SK-N-SH (cell line): Measurements from ENCODE around the gene TSKS. TPM values are rescaled to one million over a fixed set of nuclear protein-coding genes. Genes with fewer than 3 reads are reported as not detected.

Experiments used
- CTCF ChIA-PET: fragments of 300-600, 350-600 bp; formaldehyde crosslinking; extraction: SDS; loops from one replicate; lab custom pipeline; 2021; lab: Yijun Ruan, JAX
- POLR2A ChIA-PET: fragments of 350-600 bp; sonication (Branson Sonifier 250); formaldehyde crosslinking; extraction: SDS; loops from one replicate; lab custom pipeline; 2020; ENCODE audit warnings: antibody characterized with exemption, inconsistent platforms; lab: Yijun Ruan, JAX
- DNase-seq: peaks from one replicate; pipeline ENCODE4 v3.0.0; 2012
- H2AFZ ChIP-seq: fragments of 200-600 bp; sonication (generic); 2 replicates; pipeline ENCODE4 v1.8.1; 2016; ENCODE audit warnings: antibody characterized with exemption, mild to moderate bottlenecking, low read depth
- H3F3A ChIP-seq: fragments of 200-600 bp; sonication (generic); replicated peaks from 2 replicates; pipeline ENCODE3; 2016; ENCODE audit warnings: antibody characterized with exemption, mild to moderate bottlenecking; ENCODE audit not compliant: insufficient read depth
- H3K27ac ChIP-seq, 2 experiments: fragments of 200-500 bp in 1 of 2; fragments of 200-600 bp in 1 of 2; sonication (Bioruptor generic) in 1 of 2; sonication (generic), shearing (Covaris generic) in 1 of 2; 2 replicates each; pipeline versions ENCODE4 v1.5.1 to v1.6.1; 2014 to 2016; ENCODE audit warnings: low read depth in 2 of 2, inconsistent platforms in 1 of 2, low read length in 1 of 2, mild to moderate bottlenecking in 1 of 2, mixed read lengths in 1 of 2
- H3K27me3 ChIP-seq: fragments of 200-600 bp; sonication (generic), shearing (Covaris generic); 2 replicates; pipeline ENCODE4 v1.6.1; 2016; ENCODE audit warnings: mixed run types; ENCODE audit not compliant: insufficient read depth
- H3K36me3 ChIP-seq, 2 experiments: fragments of 200-500 bp in 1 of 2; fragments of 200-600 bp in 1 of 2; sonication (Bioruptor generic) in 1 of 2; sonication (generic) in 1 of 2; replicated peaks in 1 of 2; 2 replicates each; pipeline versions ENCODE3 to v1.5.1; 2014 to 2016; ENCODE audit warnings: low read length in 1 of 2, mild to moderate bottlenecking in 1 of 2; ENCODE audit not compliant: insufficient read depth in 2 of 2, control insufficient read depth in 1 of 2
- H3K4me1 ChIP-seq, 2 experiments: fragments of 200-500 bp in 1 of 2; fragments of 200-600 bp in 1 of 2; sonication (Bioruptor generic) in 1 of 2; sonication (generic), shearing (Covaris generic) in 1 of 2; 2 replicates each; pipeline versions ENCODE4 v1.5.1 to v1.6.1; 2014 to 2016; ENCODE audit warnings: low read depth in 1 of 2, low read length in 1 of 2, mixed run types in 1 of 2; ENCODE audit not compliant: insufficient read depth in 2 of 2, control insufficient read depth in 1 of 2
- H3K4me2 ChIP-seq: fragments of 200-600 bp; sonication (generic), shearing (Covaris generic); 2 replicates; pipeline ENCODE4 v1.6.1; 2017; ENCODE audit warnings: mixed run types
- H3K4me3 ChIP-seq, 2 experiments: fragments of 200-500 bp in 1 of 2; fragments of 200-600 bp in 1 of 2; sonication (Bioruptor generic) in 1 of 2; sonication (generic), shearing (Covaris generic) in 1 of 2; 2 replicates each; pipeline versions ENCODE4 v1.5.1 to v1.8.1; 2014 to 2016; ENCODE audit warnings: low read depth in 2 of 2, inconsistent platforms in 1 of 2, low read length in 1 of 2, mild to moderate bottlenecking in 1 of 2, mixed read lengths in 1 of 2, moderate library complexity in 1 of 2
- H3K79me2 ChIP-seq: fragments of 200-600 bp; sonication (generic); 2 replicates; pipeline ENCODE4 v1.8.1; 2017; ENCODE audit warnings: mild to moderate bottlenecking; ENCODE audit not compliant: insufficient read depth
- H3K9ac ChIP-seq: fragments of 200-600 bp; sonication (generic); 2 replicates; pipeline ENCODE4 v1.6.1; 2017; ENCODE audit warnings: mixed run types
- H3K9me2 ChIP-seq: fragments of 200-600 bp; sonication (generic); 2 replicates; pipeline ENCODE4 v1.6.1; 2017; ENCODE audit warnings: mixed run types
- H3K9me3 ChIP-seq: fragments of 200-600 bp; sonication (generic); 2 replicates; pipeline ENCODE4 v1.6.1; 2017; ENCODE audit warnings: mixed run types, mild to moderate bottlenecking, moderate library complexity
- H4K20me1 ChIP-seq: fragments of 200-600 bp; sonication (generic); 2 replicates; pipeline ENCODE4 v1.6.1; 2017; ENCODE audit warnings: mild to moderate bottlenecking, mixed run types; ENCODE audit not compliant: insufficient read depth
- CHD2 ChIP-seq: fragments of 150-350 bp; IDR thresholded peaks from 2 replicates; pipeline ENCODE4 v1.6.1; 2018; ENCODE audit warnings: low read length; ENCODE audit not compliant: partially characterized antibody
- ELF1 ChIP-seq: IDR thresholded peaks from 2 replicates; pipeline ENCODE4 v1.4.0; 2012
- GABPA ChIP-seq: IDR thresholded peaks from 2 replicates; pipeline ENCODE4 v1.4.0; 2012; ENCODE audit warnings: low read depth, mild to moderate bottlenecking
- JUND ChIP-seq: IDR thresholded peaks from 2 replicates; pipeline ENCODE4 v1.4.0; 2012
- MEF2A ChIP-seq: IDR thresholded peaks from 2 replicates; pipeline ENCODE4 v1.4.0; 2012; ENCODE audit warnings: low read depth, borderline replicate concordance
- MXI1 ChIP-seq: IDR thresholded peaks from 2 replicates; pipeline ENCODE4 v1.6.1; 2012; ENCODE audit warnings: mild to moderate bottlenecking, low read depth, low read length, improper control_type of control experiment
- POLR2AphosphoS5 ChIP-seq: IDR thresholded peaks from 2 replicates; pipeline ENCODE4 v1.6.1; 2012; ENCODE audit warnings: low read depth, low read length
- RAD21 ChIP-seq: IDR thresholded peaks from 2 replicates; pipeline ENCODE4 v1.6.1; 2012; ENCODE audit warnings: mild to moderate bottlenecking, low read length
- RCOR1 ChIP-seq: fragments of 150-350 bp; IDR thresholded peaks from 2 replicates; pipeline ENCODE4 v1.6.1; 2017; ENCODE audit warnings: antibody characterized with exemption, low read length
- RFX5 ChIP-seq: IDR thresholded peaks from 2 replicates; pipeline ENCODE4 v1.6.1; 2012; ENCODE audit warnings: mild to moderate bottlenecking, improper control_type of control experiment, low read length
- TAF1 ChIP-seq: IDR thresholded peaks from 2 replicates; pipeline ENCODE4 v1.6.1; 2012; ENCODE audit warnings: low read depth, mild to moderate bottlenecking, low read length, moderate library complexity, borderline replicate concordance
- USF1 ChIP-seq: IDR thresholded peaks from 2 replicates; pipeline ENCODE4 v1.4.0; 2012; ENCODE audit warnings: low read depth, borderline replicate concordance
- YY1 ChIP-seq: IDR thresholded peaks from 2 replicates; pipeline ENCODE4 v1.4.0; 2012; ENCODE audit warnings: low read depth, mild to moderate bottlenecking
- WGBS: methylation state at CpG from one replicate; pipeline ENCODE4 v1.1.6; 2017; ENCODE audit warnings: low lambda C conversion rate; 5-methylcytosine and 5-hydroxymethylcytosine counted together
- polyA plus RNA-seq, 3 experiments: library from polyadenylated mRNA; depleted of rRNA; stranded (reverse); fragments of >200 nt; gene quantifications; 2 replicates each; pipeline ENCODE4 v1.2.3, GENCODE V29; 2012
- TF ChIP-seq, protein P1 (sequence below): IDR thresholded peaks from 2 replicates; pipeline ENCODE4 v1.4.0; 2012; ENCODE audit warnings: low read depth
- TF ChIP-seq, protein P2 (sequence below): IDR thresholded peaks from 2 replicates; pipeline ENCODE4; 2012

The TSKS gene
- polyA plus RNA-seq, 1 of the 3 experiments (the other 2 are of a cell fraction): not detected

GRCh38 chr19:49696115-49696514 is 67.0 kb downstream of the TSKS start:
- Histone ChIP-seq H3K9me2 (no peaks in the 10 kb centered on the region), H3F3A (peaks cover 4% of the 10 kb centered on the region), H3K9me3 (no peaks in the 10 kb centered on the region), H2AFZ (no peak overlapping the region), H3K4me3 (no peak overlapping the region), H3K27ac (no peak overlapping the region), H3K36me3 (peaks cover 10 to 29% of the 10 kb centered on the region in 2 experiments), H3K9ac (no peak overlapping the region), H3K79me2 (peaks cover 26% of the 10 kb centered on the region), H3K4me2 (no peak overlapping the region), H3K27me3 (no peaks in the 10 kb centered on the region), H4K20me1 (no peaks in the 10 kb centered on the region), H3K4me1 (peaks cover 0 to 10% of the 10 kb centered on the region in 2 experiments; a peak in 1 of 4 replicates)
- POLR2A ChIA-PET: no interaction called here
- CTCF ChIA-PET: no interaction called here
- WGBS: 80% methylated on average over 6 of the region's 6 CpGs
- TF ChIP-seq YY1: no peak
- TF ChIP-seq USF1: no peak
- no peak for DNase-seq

DNA sequence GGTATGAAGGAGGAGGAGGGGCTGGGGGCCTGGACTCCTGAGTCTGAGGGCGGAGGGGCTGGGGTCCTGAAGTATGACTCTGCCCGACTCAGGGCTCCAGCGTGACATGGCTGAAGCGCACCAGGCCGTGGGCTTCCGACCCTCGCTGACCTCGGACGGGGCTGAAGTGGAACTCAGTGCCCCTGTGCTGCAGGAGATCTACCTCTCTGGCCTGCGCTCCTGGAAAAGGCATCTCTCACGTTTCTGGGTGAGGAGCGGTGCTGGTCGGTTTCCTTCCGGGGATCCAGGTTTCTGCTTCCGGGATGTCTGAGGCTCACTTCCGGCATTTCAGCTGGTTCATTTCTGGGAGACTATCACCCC is 71.0 kb downstream of the TSKS start:
- Histone ChIP-seq H4K20me1 (no peaks in the 10 kb centered on the region), H3K36me3 (peaks cover 15 to 20% of the 10 kb centered on the region in 2 experiments), H3F3A (peaks cover 15% of the 10 kb centered on the region), H3K4me3 (peak overlapping the region; percentile 77 to 81), H3K27ac (peak overlapping the region; percentile 36 to 95; a peak in 3 of 4 replicates), H3K79me2 (peaks cover 27% of the 10 kb centered on the region), H3K9me3 (no peaks in the 10 kb centered on the region), H3K27me3 (no peaks in the 10 kb centered on the region), H3K4me2 (peak overlapping the region; percentile 95), H3K9ac (peak overlapping the region; percentile 71), H3K4me1 (peaks cover 6 to 28% of the 10 kb centered on the region in 2 experiments; a peak in 2 of 4 replicates), H3K9me2 (no peaks in the 10 kb centered on the region), H2AFZ (peak overlapping the region; percentile 82)
- POLR2A ChIA-PET: interaction anchor here (0.6 to 3.2 kb wide), 4 partner anchors 11 to 23 kb away, joined by 3 to 11 read pairs (median 5); partner anchors contain the start of gene PRMT1
- CTCF ChIA-PET: interaction anchor here (1.4 to 8.0 kb wide), 5 partner anchors 11 to 118 kb away, joined by 3 to 75 read pairs (median 7); partner anchors contain the start of gene PRMT1
- WGBS: 16% methylated on average over 12 of the region's 16 CpGs
- DNase-seq: peak; percentile 72
- no peak for TF ChIP-seq RCOR1
- no peak for TF ChIP-seq MEF2A
- no peak for TF ChIP-seq CHD2
- TF ChIP-seq YY1: no peak
- TF ChIP-seq MXI1: peak; percentile 88
- TF ChIP-seq GABPA: peak; percentile 94
- TF ChIP-seq POLR2AphosphoS5: peak; percentile 72
- TF ChIP-seq, protein P1, sequence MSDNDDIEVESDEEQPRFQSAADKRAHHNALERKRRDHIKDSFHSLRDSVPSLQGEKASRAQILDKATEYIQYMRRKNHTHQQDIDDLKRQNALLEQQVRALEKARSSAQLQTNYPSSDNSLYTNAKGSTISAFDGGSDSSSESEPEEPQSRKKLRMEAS: peak; percentile 63; the same call in 1 of the 2 replicates
- TF ChIP-seq ELF1: peak; percentile 81
- TF ChIP-seq JUND: no peak
- no peak for TF ChIP-seq RAD21
- no peak for TF ChIP-seq RFX5
- peak; percentile 76; the same call in 1 of the 2 replicates for TF ChIP-seq TAF1
- TF ChIP-seq, protein P2, sequence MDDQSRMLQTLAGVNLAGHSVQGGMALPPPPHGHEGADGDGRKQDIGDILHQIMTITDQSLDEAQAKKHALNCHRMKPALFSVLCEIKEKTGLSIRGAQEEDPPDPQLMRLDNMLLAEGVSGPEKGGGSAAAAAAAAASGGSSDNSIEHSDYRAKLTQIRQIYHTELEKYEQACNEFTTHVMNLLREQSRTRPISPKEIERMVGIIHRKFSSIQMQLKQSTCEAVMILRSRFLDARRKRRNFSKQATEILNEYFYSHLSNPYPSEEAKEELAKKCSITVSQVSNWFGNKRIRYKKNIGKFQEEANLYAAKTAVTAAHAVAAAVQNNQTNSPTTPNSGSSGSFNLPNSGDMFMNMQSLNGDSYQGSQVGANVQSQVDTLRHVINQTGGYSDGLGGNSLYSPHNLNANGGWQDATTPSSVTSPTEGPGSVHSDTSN: no peak
